Stimulated activated CD4-positive, alpha-beta T cell treated with anti-CD3 and anti-CD28 coated beads, Interleukin-4, amount 100 ng/mL, for 1 hour (primary cell): ENCODE results near the gene AQP12A.
"Not testable (repeated sequence)": the region's sequence is repeated elsewhere in the genome, so short reads cannot be mapped to it uniquely, and the experiment has no call there.

Experiments
- DNase-seq: peaks from one replicate; pipeline ENCODE4 v3.0.0-alpha.2; 2020

AQP12A gene

GRCh38 chr2:240662681-240663080 lies 29.0 kb upstream of the AQP12A start:
- no peak for DNase-seq

- no peak for DNase-seq
These were observed 28.0 kb upstream of the AQP12A start for GRCh38 chr2:240663546-240664190.

- no peak for DNase-seq
These were observed 27.0 kb upstream of the AQP12A start for GRCh38 chr2:240664622-240665021.

- DNase-seq: no peak
These were observed 21.3 kb upstream of the AQP12A start for GRCh38 chr2:240670402-240670801.

GRCh38 chr2:240670950-240671349 lies 20.7 kb upstream of the AQP12A start:
- no peak for DNase-seq

- no peak for DNase-seq
These were observed 19.5 kb upstream of the AQP12A start for GRCh38 chr2:240672076-240672700.

GRCh38 chr2:240672701-240673190 lies 18.9 kb upstream of the AQP12A start:
- no peak for DNase-seq

- not testable (repeated sequence) for DNase-seq
These were observed 17.0 kb upstream of the AQP12A start for GRCh38 chr2:240674461-240675184.

GRCh38 chr2:240675345-240675744 lies 16.3 kb upstream of the AQP12A start:
- not testable (repeated sequence) for DNase-seq

- DNase-seq: not testable (repeated sequence)
These were observed 13.6 kb upstream of the AQP12A start for GRCh38 chr2:240678043-240678442.

GRCh38 chr2:240678909-240679308 lies 12.8 kb upstream of the AQP12A start:
- not testable (repeated sequence) for DNase-seq

- not testable (repeated sequence) for DNase-seq
These were observed 11.5 kb upstream of the AQP12A start for GRCh38 chr2:240680185-240680584.

GRCh38 chr2:240682431-240683224 lies 9.0 kb upstream of the AQP12A start, which contains the start of gene AQP12B:
Gene AQP12B (minus strand): TSS chr2:240682885. CDS start chr2:240682837, 48 bp downstream.
- not testable (repeated sequence) for DNase-seq

GRCh38 chr2:240683329-240683979 lies 8.2 kb upstream of the AQP12A start:
- DNase-seq: not testable (repeated sequence)

GRCh38 chr2:240683980-240684728 lies 7.5 kb upstream of the AQP12A start:
- DNase-seq: not testable (repeated sequence)

- no peak for DNase-seq
These were observed 5.8 kb upstream of the AQP12A start for GRCh38 chr2:240685771-240686371.

GRCh38 chr2:240686460-240686859 lies 5.2 kb upstream of the AQP12A start:
- no peak for DNase-seq

GRCh38 chr2:240687045-240687740 lies 4.5 kb upstream of the AQP12A start:
- no peak for DNase-seq

GRCh38 chr2:240687741-240688552 lies 3.7 kb upstream of the AQP12A start:
- DNase-seq: no peak

GRCh38 chr2:240688553-240688919 lies 3.1 kb upstream of the AQP12A start:
- DNase-seq: no peak
